Mammary epithelial cell (primary cell): ENCODE results near the gene MS4A4A.

ENCODE experiments used
- EZH2 ChIP-seq: IDR thresholded peaks from 2 replicates; pipeline ENCODE4 v1.6.1; 2012; ENCODE audit warnings: low read length, inconsistent platforms, borderline replicate concordance
- TF ChIP-seq, protein P1 (sequence below), 2 donors: IDR thresholded peaks in 1 of 2; conservative IDR thresholded peaks in 1 of 2; 2 replicates each; pipeline ENCODE4 v1.5.1; 2011 to 2012; ENCODE audit warnings: inconsistent platforms in 2 of 2, low read length in 2 of 2, mild to moderate bottlenecking in 2 of 2, control low read depth in 1 of 2, low read depth in 1 of 2; ENCODE audit not compliant: insufficient read depth in 1 of 2; ENCODE audit errors: extremely low read depth in 1 of 2

- TF ChIP-seq, protein P1, sequence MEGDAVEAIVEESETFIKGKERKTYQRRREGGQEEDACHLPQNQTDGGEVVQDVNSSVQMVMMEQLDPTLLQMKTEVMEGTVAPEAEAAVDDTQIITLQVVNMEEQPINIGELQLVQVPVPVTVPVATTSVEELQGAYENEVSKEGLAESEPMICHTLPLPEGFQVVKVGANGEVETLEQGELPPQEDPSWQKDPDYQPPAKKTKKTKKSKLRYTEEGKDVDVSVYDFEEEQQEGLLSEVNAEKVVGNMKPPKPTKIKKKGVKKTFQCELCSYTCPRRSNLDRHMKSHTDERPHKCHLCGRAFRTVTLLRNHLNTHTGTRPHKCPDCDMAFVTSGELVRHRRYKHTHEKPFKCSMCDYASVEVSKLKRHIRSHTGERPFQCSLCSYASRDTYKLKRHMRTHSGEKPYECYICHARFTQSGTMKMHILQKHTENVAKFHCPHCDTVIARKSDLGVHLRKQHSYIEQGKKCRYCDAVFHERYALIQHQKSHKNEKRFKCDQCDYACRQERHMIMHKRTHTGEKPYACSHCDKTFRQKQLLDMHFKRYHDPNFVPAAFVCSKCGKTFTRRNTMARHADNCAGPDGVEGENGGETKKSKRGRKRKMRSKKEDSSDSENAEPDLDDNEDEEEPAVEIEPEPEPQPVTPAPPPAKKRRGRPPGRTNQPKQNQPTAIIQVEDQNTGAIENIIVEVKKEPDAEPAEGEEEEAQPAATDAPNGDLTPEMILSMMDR (conservative IDR thresholded peaks at IDR 0.05 in 1 of 2, IDR thresholded peaks at IDR 0.05 in 1 of 2; ENCODE audit: extremely low read depth in 1 of 2, insufficient read depth in 1 of 2, low read depth in 1 of 2, low read length in 2 of 2) = no peak
- no peak for TF ChIP-seq EZH2
Measured at GRCh38 chr11:60328460-60328859, 48.0 kb downstream of the MS4A4A start.
